SKM-1 (cell line): ENCODE data around the gene OGFOD2.
A peak's percentile ranks its signal among the peaks of the same experiment; 100 is the strongest.
"Not testable (repeated sequence)": the region's sequence is repeated elsewhere in the genome, so short reads cannot be mapped to it uniquely, and the experiment has no call there.

Experiments used
- DNase-seq: peaks from one replicate; lab custom pipeline; 2025; ENCODE audit not compliant: unreplicated experiment; lab: John Stamatoyannopoulos, UW

OGFOD2 gene

DNA sequence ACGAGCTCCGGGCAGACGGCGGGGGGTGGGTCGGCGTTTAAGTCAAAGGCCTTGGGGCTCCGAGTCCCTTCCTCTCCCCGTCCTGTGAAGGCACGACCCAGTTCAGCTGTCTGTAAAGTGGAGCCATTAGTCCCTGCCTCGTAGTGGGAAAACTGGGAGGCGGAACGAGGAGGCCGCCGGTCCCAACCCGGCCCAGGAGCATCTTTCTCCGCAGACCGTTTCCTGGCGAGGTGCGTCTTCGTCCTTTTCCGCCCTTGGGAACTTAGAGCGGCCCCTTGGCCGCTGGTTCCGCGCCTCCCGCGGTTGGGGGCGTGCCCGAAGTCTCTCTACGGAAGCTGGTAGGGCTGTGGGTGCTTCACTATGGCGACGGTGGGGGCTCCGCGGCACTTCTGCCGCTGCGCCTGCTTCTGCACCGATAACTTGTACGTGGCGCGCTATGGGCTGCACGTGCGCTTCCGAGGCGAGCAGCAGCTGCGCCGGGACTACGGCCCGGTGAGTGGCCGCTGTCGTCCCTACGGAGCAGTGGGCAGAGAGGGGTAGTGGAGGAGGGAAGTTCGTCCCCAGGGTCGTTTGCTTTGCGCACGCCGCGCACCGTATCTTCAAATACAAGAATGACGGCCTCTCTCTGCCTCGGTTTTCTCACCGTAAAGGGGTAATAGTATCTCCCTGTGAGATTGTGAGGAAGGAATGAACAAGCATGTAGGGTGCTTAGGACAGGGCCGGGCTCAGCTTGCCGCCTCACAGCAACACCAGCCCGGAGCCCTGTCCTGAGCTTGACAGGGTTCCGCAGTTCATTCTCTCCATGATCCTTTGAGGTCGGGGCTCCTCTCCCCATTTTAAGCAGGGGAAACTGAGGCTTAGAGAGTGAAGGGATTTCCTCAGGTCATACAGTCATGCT, at the start of gene OGFOD2:
TSS of gene OGFOD2 (plus strand) at position 353 of the 898 bp plus-strand sequence. CDS start at position 361, 8 bp downstream.
- DNase-seq: peak; percentile 72

- no peak for DNase-seq
These were observed 47.2 kb upstream of the OGFOD2 start for GRCh38 chr12:122927756-122928403.

DNA sequence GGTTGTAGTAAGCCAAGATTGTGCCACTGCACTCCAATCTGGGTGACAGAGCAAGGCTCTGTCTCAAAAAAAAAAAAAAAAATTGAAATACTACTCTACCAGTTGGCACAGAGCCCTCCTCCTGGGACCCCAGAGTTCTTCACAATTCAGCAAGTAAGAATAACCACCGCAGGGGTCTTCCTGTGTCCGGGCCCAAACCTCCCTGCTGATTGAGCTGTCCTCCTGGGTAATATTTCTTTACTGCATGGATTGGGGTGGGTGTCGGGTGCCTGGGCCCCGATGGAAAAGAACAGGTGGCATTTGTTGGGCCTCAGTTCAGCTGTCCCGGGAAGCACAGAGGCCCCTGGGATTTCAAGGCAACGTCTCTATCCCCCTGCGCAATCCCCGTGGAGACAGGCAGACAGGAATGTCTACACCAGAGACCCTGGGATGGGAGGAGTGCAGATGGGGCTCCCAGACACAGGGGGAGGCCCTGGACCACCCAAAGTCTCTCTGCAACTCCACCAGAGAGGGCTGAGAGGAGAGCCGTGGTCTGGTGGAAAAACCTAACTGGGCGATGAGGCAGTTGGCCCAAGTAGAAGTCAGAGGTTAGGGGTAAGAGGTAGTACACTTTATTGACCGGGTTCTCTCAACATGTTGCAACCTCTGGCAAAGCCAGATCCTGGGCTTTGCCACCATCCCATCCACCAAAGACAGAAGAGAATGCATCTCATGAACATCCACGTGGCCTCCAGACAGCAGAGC, 46.5 kb upstream of the OGFOD2 start:
- DNase-seq: no peak

- DNase-seq: no peak
These were observed 45.9 kb upstream of the OGFOD2 start for GRCh38 chr12:122929148-122929538.

DNA sequence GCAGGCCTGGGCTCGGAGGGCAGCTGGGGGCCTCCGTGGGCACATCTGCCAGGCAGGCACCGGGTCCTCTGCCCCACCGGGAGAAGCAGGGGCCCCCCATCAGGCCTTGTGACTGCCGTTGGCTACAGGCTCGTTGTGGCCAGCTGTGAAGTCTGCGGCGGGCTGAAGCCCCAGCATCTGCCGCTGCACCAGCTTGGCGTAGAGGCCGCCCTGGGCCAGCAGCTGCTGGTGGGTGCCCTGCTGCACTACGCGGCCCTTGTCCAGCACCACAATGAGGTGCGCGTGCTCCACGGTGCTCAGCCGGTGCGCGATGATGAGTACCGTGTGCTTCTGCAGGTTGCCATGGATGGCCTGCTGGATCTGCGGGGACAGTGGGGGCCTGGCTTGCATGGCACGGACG, 45.2 kb upstream of the OGFOD2 start:
- no peak for DNase-seq

- DNase-seq: no peak
These were observed 42.8 kb upstream of the OGFOD2 start for GRCh38 chr12:122932207-122932606.

DNA sequence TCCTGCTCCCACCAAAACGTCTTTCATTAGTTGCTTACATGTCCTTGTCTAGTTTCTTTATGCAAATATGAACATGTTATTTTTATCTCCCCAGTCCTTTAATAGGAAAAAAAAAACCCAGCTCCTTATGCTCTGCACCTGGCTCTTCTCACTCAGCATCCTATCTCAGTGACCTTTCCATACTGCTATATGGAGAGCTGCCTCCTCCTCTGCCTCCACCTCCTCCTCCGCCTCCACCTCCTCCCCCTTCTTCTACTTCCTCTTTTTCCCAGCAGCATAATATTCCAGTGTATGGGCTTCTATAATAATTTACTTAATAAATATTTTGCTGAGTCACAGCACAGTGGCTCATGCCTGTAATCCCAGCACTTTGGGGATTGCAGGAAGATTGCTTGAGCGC, 40.3 kb upstream of the OGFOD2 start:
- DNase-seq: no peak

DNA sequence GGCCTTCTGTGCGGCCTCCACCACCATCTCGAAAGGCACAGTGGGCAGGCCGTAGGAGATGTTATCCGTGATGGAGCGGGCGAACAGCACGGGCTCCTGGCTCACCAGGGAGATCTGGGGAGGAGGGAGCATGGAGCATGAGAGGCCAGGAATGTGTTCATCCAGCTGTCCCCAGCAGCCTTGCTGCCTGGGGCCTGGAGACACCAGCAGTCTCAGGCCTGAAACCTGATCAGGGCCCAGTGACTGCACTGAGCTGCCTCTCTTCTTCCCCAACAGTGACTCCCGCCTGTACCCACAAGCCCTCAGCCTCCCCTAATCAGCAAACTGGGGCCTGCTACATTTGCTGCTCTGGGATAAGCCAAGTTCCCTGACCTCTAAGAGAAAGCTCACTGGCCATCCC, 39.7 kb upstream of the OGFOD2 start:
- no peak for DNase-seq

DNA sequence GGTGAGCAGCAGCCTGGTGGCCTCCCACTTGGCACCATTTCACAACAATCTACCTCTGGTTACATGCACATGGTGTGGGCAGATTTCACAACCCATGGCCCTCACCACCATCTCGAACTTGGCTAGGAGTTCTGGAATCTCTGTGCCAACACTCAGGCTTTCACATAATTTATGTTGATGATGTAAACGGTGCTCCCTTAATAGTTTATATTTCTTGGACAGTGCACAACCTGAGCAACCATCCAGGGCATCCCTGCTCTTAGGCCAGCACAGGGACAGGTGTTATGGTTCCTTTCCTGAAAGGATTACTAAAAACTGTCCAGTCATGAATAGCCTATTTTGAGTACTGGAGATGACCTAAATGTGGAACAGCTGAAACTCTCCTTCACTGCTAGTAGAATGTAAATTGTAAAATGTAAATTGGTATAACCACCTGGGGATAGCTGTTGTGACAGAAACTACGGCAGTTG, 37.4 kb upstream of the OGFOD2 start:
- DNase-seq: no peak

DNA sequence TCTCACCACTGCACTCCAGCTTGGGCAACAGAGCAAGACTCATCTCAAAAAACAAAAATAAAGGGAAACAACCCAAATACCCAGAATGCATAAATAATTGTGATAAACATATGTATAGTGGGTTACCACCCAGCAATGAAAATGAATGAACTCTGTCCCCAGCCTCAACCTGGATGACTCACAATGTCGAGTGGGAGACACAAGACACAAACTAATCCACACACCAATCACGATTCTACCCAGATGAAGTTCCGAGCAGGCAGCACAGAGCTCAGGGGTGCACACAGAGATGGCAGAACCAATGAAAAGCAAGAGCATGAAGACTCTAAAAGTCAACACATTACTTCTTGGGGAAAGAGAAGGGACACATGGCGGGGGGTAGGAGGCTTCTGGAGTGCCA, 35.9 kb upstream of the OGFOD2 start:
- no peak for DNase-seq

GRCh38 chr12:122941351-122941750, 33.7 kb upstream of the OGFOD2 start:
- not testable (repeated sequence) for DNase-seq

DNA sequence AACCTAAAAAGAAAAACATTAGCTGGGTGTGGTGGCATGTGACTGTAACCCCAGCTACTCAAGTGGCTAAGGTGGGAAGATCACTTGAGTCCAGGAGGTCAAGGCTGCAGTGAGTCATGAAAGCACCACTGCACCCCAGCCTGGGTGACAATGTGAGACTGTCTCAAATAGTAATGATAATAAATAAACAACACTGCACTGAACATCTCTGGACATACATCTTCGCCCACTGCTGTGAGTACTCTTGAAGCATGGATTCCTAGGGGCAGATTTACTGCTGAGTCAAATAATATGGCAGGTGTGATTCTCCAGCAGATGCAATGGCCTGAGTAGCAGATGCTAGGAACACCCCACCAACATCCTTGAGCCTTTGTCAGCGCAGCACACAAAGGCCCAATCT, 32.4 kb upstream of the OGFOD2 start:
- no peak for DNase-seq

DNA sequence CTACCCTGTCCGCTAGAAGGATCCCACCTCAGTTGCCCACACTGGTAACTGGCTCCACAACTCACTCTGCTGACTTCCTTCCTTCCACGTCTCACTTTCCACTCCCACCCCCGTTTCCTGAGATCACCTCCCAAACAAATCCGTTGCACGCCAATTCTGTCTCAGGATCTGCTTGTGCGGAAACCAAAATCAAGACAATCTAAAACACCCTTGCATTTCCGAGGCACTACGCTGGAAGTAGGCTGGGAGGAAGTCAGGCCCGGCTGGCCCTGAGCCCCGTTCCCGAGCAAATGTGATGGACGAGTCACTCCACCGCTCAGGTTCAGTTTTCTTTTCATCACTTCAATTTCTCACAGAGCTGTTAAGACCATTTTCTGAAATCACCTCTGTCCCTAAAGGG, 31.8 kb upstream of the OGFOD2 start:
- no peak for DNase-seq

- DNase-seq: no peak
These were observed 30.1 kb upstream of the OGFOD2 start for GRCh38 chr12:122944605-122945592.

- peak; percentile 9 for DNase-seq
These were observed 28.2 kb upstream of the OGFOD2 start for GRCh38 chr12:122946690-122947341.

GRCh38 chr12:122947352-122947792, 27.7 kb upstream of the OGFOD2 start:
- no peak for DNase-seq

- no peak for DNase-seq
These were observed 26.4 kb upstream of the OGFOD2 start for GRCh38 chr12:122948605-122949004.

DNA sequence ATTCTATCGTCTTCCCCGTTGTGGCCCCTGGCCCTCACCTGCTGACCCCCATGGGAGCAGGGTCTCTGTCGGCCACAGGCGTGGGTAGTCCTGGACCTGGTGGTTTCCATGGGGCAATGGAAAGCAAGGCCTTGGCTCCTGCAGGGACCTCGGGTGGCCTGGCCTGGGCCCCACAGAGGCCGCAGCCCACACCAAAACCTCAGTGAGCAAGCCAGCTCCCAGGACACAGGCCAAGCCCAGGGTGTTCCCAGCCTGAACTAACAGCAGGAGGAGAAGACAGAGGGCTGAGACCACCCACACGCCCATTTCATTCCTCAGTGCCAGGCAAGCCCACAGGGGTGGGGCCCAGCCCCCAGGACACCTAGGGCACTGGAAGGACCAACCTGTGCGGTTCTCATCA, 25.6 kb upstream of the OGFOD2 start:
- DNase-seq: no peak

DNA sequence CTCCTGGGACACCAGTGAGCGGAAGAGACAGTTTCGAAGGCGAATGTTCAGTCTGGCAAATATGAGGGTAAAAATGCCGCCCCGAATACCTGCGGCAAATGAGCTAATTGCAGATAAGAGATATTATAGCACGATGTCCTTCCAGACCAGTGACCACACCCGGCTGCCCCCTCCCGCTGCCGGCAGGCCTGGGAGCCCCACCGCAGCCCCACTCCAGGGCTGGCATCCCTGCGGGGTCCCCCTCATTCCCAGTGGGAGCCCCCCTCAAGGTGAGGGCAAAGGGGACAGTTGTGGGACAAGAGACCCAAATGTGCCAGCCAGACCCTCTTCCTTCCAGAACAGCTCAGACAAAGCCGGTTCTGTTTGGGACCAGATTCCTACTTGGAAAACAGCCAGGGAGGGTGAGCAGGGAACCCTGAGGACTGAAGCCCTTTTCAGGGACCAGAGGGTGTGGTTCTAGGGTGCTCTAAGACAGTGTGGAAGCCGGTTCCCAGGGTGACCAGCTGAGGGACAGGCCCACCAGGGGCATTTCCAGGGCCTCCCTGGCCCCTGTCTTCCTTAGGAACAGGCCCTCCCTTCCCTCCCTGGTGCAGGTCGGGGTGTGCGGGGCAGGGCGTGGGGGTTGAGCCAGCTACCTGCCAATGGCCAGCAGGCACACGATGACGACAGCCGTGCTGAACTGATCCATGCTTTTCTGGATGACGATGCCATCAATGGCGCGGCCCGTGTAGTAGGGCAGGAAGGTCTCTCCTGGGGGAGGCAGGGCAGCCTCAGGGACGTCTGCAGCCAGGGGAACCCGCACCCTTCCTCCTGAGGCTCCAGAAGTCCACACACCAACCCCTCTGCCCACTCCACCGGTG, 25.0 kb upstream of the OGFOD2 start:
- DNase-seq: no peak
